Hippocampal formation (tissue), 2 donors: ENCODE results near the gene SGK2.
"Not testable (repeated sequence)": the region's sequence is repeated elsewhere in the genome, so short reads cannot be mapped to it uniquely, and the experiment has no call there.

Source experiments
- DNase-seq, 2 donors: peaks; one replicate each; lab custom pipeline; 2025; lab: John Stamatoyannopoulos, UW

Gene SGK2

GRCh38 chr20:43603124-43603523, 44.3 kb downstream of the SGK2 start:
- DNase-seq, result no peak

- no peak for DNase-seq
Observed at GRCh38 chr20:43605715-43606114, 46.9 kb downstream of the SGK2 start.

GRCh38 chr20:43607278-43607677, 48.5 kb downstream of the SGK2 start:
- not testable (repeated sequence) for DNase-seq

GRCh38 chr20:43631598-43631997, 72.8 kb downstream of the SGK2 start:
- no peak for DNase-seq
